Activated T-cell treated with anti-CD3 and anti-CD28 coated beads, Interleukin-2, amount 50 U/mL, for 72 hours (primary cell): ENCODE results near the gene SLC44A3. TPM values are rescaled to one million over a fixed set of nuclear protein-coding genes. Genes with fewer than 3 reads are reported as not detected.

Experiments used
- ATAC-seq, 2 donors: fragments of 150-1000 bp; cut with Tn5 transposase; replicated peaks in 1 of 2; 2 replicates each; pipeline ENCODE4 v1.10.0; 2021; ENCODE audit warnings: moderate library complexity in 2 of 2, mild to moderate bottlenecking in 1 of 2
- DNase-seq, 2 donors: peaks; one replicate each; pipeline ENCODE4 v3.0.0; 2021 to 2022; ENCODE audit warnings: mixed read lengths in 1 of 2
- H3K27ac Mint-ChIP-seq: one replicate; pipeline ENCODE4 v1.8.0; 2022; ENCODE audit warnings: mild to moderate bottlenecking, moderate library complexity, mixed read lengths
- H3K27me3 Mint-ChIP-seq: one replicate; pipeline ENCODE4 v1.8.0; 2022; ENCODE audit warnings: low read depth, mixed read lengths
- H3K36me3 Mint-ChIP-seq, 2 donors: one replicate each; pipeline ENCODE4 v1.8.0; 2022; ENCODE audit warnings: mixed read lengths in 2 of 2, mild to moderate bottlenecking in 1 of 2; ENCODE audit not compliant: insufficient read depth in 2 of 2
- H3K4me1 Mint-ChIP-seq: one replicate; pipeline ENCODE4 v1.8.0; 2022; ENCODE audit warnings: low read depth, mixed read lengths
- H3K4me3 Mint-ChIP-seq, 2 donors: one replicate each; pipeline ENCODE4 v1.8.0; 2022; ENCODE audit warnings: mild to moderate bottlenecking in 2 of 2, mixed read lengths in 2 of 2, moderate library complexity in 2 of 2
- H3K9me3 Mint-ChIP-seq, 2 donors: one replicate each; pipeline ENCODE4 v1.8.0; 2022; ENCODE audit warnings: mixed read lengths in 2 of 2
- total RNA-seq, 2 donors: library from RNA; stranded (reverse); gene quantifications; one replicate each; pipeline ENCODE4 v1.2.3, GENCODE V29; 2022

SLC44A3 gene
- total RNA-seq, 2 donors from 2014 or later = not detected

DNA sequence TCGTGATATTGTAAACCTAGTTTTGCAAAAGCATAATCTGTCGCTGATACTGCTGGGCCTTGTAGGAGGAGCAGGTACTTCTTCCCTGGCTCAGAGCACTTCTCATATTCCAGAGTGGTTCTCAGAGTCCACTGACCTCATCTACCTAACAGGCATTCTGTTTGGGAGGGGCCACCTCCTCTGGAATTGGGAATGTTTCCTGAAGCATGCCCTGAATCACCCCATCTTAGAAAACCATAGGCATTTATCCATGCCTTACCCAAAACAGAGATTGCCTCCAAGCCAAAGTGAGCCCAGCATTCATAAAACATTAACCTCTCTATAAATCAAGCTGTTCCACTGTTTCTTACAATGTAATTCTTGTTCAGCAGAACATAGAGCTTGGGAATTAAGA, 35.1 kb downstream of the SLC44A3 start:
- H3K27ac Mint-ChIP-seq = no peak overlapping the region
- DNase-seq = no peak
- H3K36me3 Mint-ChIP-seq = no peaks in the 10 kb centered on the region
- no peak overlapping the region for H3K4me3 Mint-ChIP-seq
- no peak for ATAC-seq
- H3K27me3 Mint-ChIP-seq = peaks cover 6% of the 10 kb centered on the region
- no peaks in the 10 kb centered on the region for H3K4me1 Mint-ChIP-seq
- no peaks in the 10 kb centered on the region for H3K9me3 Mint-ChIP-seq

DNA sequence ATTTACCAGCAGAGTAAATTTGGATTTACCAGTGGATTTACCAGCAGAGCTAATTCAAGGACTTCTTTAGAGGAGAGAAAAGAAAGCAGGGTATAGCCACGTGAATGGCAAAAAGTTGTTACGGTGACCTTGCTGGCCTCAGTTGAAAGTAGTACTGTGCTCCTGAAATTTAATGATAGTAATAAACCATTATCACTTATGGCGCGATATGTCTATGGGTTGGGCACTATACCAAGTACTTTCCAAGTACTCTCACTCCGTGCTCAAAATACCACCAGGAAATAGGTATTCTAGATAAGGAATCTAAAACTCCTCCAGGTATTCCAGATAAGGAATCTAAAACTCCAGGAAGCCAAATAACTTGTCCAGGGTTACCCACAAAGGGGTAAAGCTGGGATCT, 35.8 kb downstream of the SLC44A3 start:
- Mint-ChIP-seq H3K36me3 (no peaks in the 10 kb centered on the region), H3K4me1 (no peaks in the 10 kb centered on the region), H3K27ac (no peak overlapping the region), H3K27me3 (peaks cover 6% of the 10 kb centered on the region), H3K9me3 (no peaks in the 10 kb centered on the region), H3K4me3 (no peak overlapping the region)
- no peak for DNase-seq
- no peak for ATAC-seq

DNA sequence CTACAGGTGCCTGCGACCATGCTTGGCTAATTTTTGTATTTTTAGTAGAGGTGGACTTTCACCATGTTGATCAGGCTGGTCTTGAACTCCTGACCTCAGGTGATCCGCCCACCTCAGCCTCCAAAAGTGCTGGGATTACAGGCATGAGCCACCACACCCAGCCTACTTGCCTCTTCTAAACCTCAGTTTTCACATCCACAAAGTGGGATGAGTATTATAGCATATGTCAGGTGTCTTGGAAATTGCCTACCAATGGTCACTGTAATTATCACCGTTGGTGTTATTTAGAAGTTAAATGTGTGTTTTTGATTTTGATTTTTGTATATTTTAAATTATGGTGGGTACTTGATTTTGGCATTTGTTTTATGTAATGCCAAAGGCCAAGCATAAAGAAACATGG, 36.7 kb downstream of the SLC44A3 start:
- Mint-ChIP-seq H3K4me3 (no peak overlapping the region), H3K36me3 (no peaks in the 10 kb centered on the region), H3K4me1 (no peaks in the 10 kb centered on the region), H3K27me3 (peaks cover 6% of the 10 kb centered on the region), H3K9me3 (no peaks in the 10 kb centered on the region), H3K27ac (no peak overlapping the region)
- DNase-seq (no peak), ATAC-seq (no peak)

DNA sequence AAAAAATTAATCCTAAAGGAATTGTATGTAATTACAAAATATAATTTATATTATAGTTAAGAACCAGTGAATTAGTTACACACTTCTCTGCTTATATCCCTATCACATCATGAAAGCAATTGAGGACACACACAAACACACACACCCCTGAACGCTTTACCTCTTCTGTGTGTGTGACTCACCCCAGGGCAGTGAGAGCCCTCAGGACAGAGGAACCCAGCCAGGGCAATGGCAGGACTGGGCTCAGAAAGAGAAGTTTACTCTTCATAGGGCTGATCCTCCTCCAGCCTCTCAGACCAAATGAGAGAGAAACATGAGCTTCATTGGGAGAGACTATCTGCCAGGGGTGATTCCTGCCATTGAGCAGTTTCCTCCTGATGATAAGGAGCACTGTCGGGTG, 38.1 kb downstream of the SLC44A3 start:
- DNase-seq (no peak), ATAC-seq (no peak)
- Mint-ChIP-seq H3K27ac (no peak overlapping the region), H3K4me1 (no peaks in the 10 kb centered on the region), H3K36me3 (no peaks in the 10 kb centered on the region), H3K4me3 (no peak overlapping the region), H3K27me3 (peaks cover 6% of the 10 kb centered on the region), H3K9me3 (no peaks in the 10 kb centered on the region)

DNA sequence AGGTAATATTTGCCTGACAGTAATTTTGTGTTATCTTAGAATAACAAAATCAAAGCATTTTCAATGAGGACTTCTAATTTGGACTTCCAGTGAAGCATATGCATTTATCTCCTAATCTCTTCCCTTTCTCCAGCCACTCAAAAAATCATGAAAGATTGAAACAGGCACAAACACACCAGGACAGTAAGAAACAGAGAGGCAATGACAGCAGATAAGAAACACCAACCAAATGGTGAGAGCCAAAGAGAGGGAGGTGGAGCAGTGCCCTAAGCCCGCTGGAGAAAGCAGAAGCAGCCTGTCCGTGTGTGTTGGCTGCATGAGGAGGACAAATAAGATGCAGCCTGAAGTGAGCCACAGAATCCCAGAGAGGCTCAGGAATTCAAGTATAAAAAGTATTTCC, 39.0 kb downstream of the SLC44A3 start:
- H3K27me3 Mint-ChIP-seq = peaks cover 6% of the 10 kb centered on the region
- H3K4me1 Mint-ChIP-seq = no peaks in the 10 kb centered on the region

DNA sequence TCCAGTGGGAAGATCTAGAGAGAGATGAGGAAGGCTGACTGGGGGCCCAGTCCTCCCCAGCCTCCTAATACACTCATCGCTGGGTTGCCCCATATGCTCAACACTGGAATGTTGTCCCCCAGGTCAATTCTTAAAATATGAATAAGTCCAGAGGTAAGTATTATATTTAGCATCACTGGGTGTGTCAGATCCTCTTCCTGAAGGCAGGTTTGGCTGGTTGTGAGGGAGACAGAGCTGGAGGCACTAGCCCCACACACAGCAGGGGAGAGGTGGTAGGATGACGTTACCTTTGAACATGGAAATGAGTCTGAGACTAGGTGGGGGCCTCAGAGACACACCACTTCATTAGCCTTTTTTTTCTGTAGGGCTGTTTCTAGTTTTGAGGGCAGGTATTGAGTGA, 42.6 kb downstream of the SLC44A3 start:
- no peak overlapping the region for H3K27ac Mint-ChIP-seq
- H3K27me3 Mint-ChIP-seq = peaks cover 6% of the 10 kb centered on the region
- DNase-seq = no peak
- no peaks in the 10 kb centered on the region for H3K4me1 Mint-ChIP-seq
- H3K4me3 Mint-ChIP-seq = no peak overlapping the region
- no peak for ATAC-seq
- H3K36me3 Mint-ChIP-seq = no peaks in the 10 kb centered on the region
- H3K9me3 Mint-ChIP-seq = no peaks in the 10 kb centered on the region

More for the DNA sequence above, 39.0 kb downstream of the SLC44A3 start:
- H3K36me3 Mint-ChIP-seq = no peaks in the 10 kb centered on the region
- no peaks in the 10 kb centered on the region for H3K9me3 Mint-ChIP-seq
- DNase-seq = no peak
- no peak for ATAC-seq
- no peak overlapping the region for H3K27ac Mint-ChIP-seq
- H3K4me3 Mint-ChIP-seq = no peak overlapping the region

- H3K27ac Mint-ChIP-seq = no peak overlapping the region
Observed at GRCh38 chr1:94863297-94863911, 43.2 kb downstream of the SLC44A3 start.

GRCh38 chr1:94863919-94864318, 43.8 kb downstream of the SLC44A3 start:
- DNase-seq (no peak), ATAC-seq (no peak)
- no peaks in the 10 kb centered on the region for H3K36me3 Mint-ChIP-seq
- H3K4me3 Mint-ChIP-seq = no peak overlapping the region
- H3K9me3 Mint-ChIP-seq = no peaks in the 10 kb centered on the region
- H3K27ac Mint-ChIP-seq = no peak overlapping the region
- H3K27me3 Mint-ChIP-seq = peaks cover 5% of the 10 kb centered on the region
- no peaks in the 10 kb centered on the region for H3K4me1 Mint-ChIP-seq

More at GRCh38 chr1:94863297-94863911, 43.2 kb downstream of the SLC44A3 start:
- DNase-seq = no peak
- no peaks in the 10 kb centered on the region for H3K9me3 Mint-ChIP-seq
- no peaks in the 10 kb centered on the region for H3K36me3 Mint-ChIP-seq
- no peaks in the 10 kb centered on the region for H3K4me1 Mint-ChIP-seq
- no peak overlapping the region for H3K4me3 Mint-ChIP-seq
- no peak for ATAC-seq
- H3K27me3 Mint-ChIP-seq = peaks cover 6% of the 10 kb centered on the region

GRCh38 chr1:94864821-94865220, 44.7 kb downstream of the SLC44A3 start:
- ATAC-seq (no peak), DNase-seq (no peak)
- no peak overlapping the region for H3K27ac Mint-ChIP-seq
- H3K4me1 Mint-ChIP-seq = no peaks in the 10 kb centered on the region
- no peaks in the 10 kb centered on the region for H3K36me3 Mint-ChIP-seq
- H3K4me3 Mint-ChIP-seq = no peak overlapping the region
- H3K27me3 Mint-ChIP-seq = no peaks in the 10 kb centered on the region
- H3K9me3 Mint-ChIP-seq = no peaks in the 10 kb centered on the region

DNA sequence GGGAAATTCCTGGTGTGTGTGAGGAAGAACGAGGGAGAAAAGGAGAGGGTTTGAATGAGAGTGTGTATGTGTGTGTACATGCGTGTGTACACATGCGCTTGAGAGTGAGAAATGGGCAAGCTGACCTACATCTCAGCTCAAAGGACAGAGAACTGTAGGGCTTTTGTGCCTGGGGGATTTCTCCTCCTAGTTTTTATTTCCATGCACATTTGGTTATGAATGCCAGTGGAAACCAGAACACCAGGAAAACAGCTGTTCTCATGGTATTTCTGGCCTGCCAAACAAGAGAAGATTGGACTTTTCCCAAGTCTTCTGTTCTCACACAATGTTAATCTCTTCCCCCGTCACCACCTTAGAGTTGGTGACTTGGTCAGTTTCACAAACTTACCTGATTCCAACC, 45.2 kb downstream of the SLC44A3 start:
- Mint-ChIP-seq H3K27ac (no peak overlapping the region), H3K27me3 (no peaks in the 10 kb centered on the region), H3K36me3 (no peaks in the 10 kb centered on the region), H3K4me1 (no peaks in the 10 kb centered on the region), H3K4me3 (no peak overlapping the region), H3K9me3 (no peaks in the 10 kb centered on the region)
- DNase-seq (no peak), ATAC-seq (no peak)

DNA sequence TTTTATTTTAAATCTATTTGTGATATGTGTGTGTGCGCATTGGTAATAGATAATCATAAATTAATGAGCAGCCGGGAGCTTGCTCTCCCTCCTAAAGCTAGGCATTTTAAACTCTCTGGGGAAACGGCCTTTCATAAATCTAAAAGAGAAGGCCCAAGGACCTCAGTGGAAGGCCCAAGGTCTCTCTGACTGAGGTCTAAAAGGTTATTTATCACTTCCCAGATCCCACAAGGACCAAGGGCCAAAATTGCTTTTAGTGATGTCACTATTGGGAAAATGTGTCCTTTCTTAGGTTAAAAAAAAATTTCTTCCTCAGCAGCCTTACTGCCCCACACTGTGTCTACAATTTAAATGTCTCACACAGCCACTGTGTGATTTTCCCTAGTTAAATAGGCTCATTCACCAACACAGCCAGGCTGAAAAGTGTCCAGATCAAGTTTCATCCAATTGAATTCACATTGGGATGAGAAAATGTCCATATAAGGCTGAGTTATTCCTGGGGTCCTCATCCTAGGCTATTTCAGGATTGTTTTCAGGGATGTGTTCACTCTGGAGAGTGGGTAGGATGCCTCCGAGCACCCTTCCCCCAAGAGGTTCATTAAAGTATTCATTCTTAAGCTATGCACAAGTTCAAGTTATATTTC, 46.1 kb downstream of the SLC44A3 start:
- H3K4me1 Mint-ChIP-seq = no peaks in the 10 kb centered on the region
- no peak for DNase-seq
- H3K4me3 Mint-ChIP-seq = no peak overlapping the region
- no peaks in the 10 kb centered on the region for H3K27me3 Mint-ChIP-seq
- ATAC-seq = no peak
- H3K9me3 Mint-ChIP-seq = no peaks in the 10 kb centered on the region
- H3K27ac Mint-ChIP-seq = no peak overlapping the region
- no peaks in the 10 kb centered on the region for H3K36me3 Mint-ChIP-seq

DNA sequence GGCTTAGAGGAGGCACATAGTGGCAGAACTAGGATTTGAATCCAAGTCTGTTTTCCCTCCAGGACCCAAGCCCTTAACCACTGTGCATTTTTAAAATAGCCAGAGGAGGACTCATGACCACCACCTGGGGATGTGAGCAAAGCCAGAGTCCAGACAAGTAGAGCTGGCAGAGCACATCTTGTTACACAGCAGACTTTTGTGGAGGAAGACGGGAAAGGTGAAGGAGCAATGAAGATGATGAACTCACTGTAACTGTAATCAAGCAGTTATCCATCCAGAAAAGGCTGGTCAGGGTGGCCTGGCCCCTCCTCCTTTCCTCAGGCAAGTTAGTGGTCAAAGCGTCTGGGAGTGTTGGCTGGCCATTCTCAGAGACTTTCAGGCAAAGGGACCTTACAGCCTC, 50.9 kb downstream of the SLC44A3 start:
- DNase-seq = no peak
- Mint-ChIP-seq H3K4me1 (peaks cover 7% of the 10 kb centered on the region), H3K27ac (no peak overlapping the region), H3K4me3 (no peak overlapping the region), H3K9me3 (no peaks in the 10 kb centered on the region), H3K27me3 (no peaks in the 10 kb centered on the region), H3K36me3 (no peaks in the 10 kb centered on the region)
- no peak for ATAC-seq

DNA sequence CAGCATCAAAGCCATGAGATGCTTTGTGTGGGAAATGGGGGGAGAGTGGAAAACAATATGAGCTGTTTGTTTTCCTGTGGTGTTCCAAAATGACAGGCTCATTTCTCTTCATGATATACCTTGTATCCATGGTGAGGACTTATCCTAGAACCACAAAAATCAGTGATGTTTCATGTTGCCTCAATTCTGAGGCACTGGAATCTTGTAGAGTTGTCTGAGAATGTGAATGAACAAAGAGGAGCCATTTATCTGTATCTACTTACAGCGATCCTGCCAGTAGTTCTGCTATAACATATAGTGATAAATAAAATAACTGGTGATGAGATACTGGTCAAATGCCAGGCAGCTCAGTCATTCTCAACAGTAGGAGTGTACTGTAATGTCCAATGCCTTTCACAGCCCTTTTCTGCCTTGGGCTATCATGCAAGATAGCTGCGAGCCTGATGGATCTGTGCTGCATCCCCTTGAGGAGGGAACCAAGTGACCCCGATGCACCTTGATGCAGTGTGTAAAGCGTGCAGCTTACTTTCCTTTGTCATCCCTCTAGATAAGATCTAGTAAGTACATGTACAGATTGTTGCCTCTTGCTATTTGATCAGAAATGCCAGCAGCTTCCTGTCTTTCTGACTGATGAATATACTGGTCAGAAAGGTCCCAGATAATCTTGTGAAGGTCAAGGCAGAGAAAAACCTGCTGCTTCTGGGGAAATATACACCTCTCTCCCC, 52.8 kb downstream of the SLC44A3 start:
- no peak overlapping the region for H3K27ac Mint-ChIP-seq
- no peaks in the 10 kb centered on the region for H3K27me3 Mint-ChIP-seq
- peaks cover 7% of the 10 kb centered on the region for H3K4me1 Mint-ChIP-seq
- no peak for ATAC-seq
- DNase-seq = no peak
- no peaks in the 10 kb centered on the region for H3K9me3 Mint-ChIP-seq
- no peaks in the 10 kb centered on the region for H3K36me3 Mint-ChIP-seq
- no peak overlapping the region for H3K4me3 Mint-ChIP-seq
